ENCODE results near the gene NME4. TPM values are rescaled to one million over a fixed set of nuclear protein-coding genes. Genes with fewer than 3 reads are reported as not detected.

Gene NME4
- total and polyA plus RNA-seq, 4 donors = 65.6 to 128 (median 88.7) TPM

GRCh38 chr16:425740-426114 lies 28.7 kb downstream of the NME4 start:
- intact Hi-C loops (cut with DNase I) = no loop called here
- no peak for ATAC-seq (ENCODE audit: low FRiP score)

GRCh38 chr16:426115-426905 lies 29.3 kb downstream of the NME4 start:
- 0 to 1% methylated on average over 76 to 97 of the region's 97 CpGs for WGBS, 2 donors
- Histone ChIP-seq H3K27me3 (ENCODE audit: control insufficient read depth in 1 of 2, insufficient read depth in 2 of 2, low read length in 1 of 2) (no peaks in the 10 kb centered on the region), H3K27ac (ENCODE audit: low read depth in 1 of 2, low read length in 2 of 2) (peak overlapping the region in 1 of 2 donors; percentile 62), H3K9me3 (ENCODE audit: control insufficient read depth, low read length) (no peaks in the 10 kb centered on the region), H3K4me1 (ENCODE audit: control insufficient read depth in 1 of 2, insufficient read depth in 2 of 2, low read length in 2 of 2) (no peaks in the 10 kb centered on the region), H3K36me3 (ENCODE audit: control insufficient read depth in 1 of 2, insufficient read depth in 2 of 2, low read length in 1 of 2) (peaks cover 0 to 2% of the 10 kb centered on the region in 2 donors), H3K4me3 (ENCODE audit: low read length in 2 of 2) (peak overlapping the region; percentile 93 to 96)
- DNase-seq = peak in 1 of 2 donors; percentile 80
- intact Hi-C loops (cut with DNase I) = no loop called here
- ATAC-seq (ENCODE audit: low FRiP score) = no peak

More at GRCh38 chr16:425740-426114, 28.7 kb downstream of the NME4 start:
- Histone ChIP-seq H3K4me1 (ENCODE audit: control insufficient read depth in 1 of 2, insufficient read depth in 2 of 2, low read length in 2 of 2) (no peaks in the 10 kb centered on the region), H3K4me3 (ENCODE audit: low read length in 2 of 2) (peak overlapping the region; percentile 93 to 96), H3K27ac (ENCODE audit: low read depth in 1 of 2, low read length in 2 of 2) (peak overlapping the region in 1 of 2 donors; percentile 62), H3K9me3 (ENCODE audit: control insufficient read depth, low read length) (no peaks in the 10 kb centered on the region), H3K36me3 (ENCODE audit: control insufficient read depth in 1 of 2, insufficient read depth in 2 of 2, low read length in 1 of 2) (peaks cover 0 to 2% of the 10 kb centered on the region in 2 donors), H3K27me3 (ENCODE audit: control insufficient read depth in 1 of 2, insufficient read depth in 2 of 2, low read length in 1 of 2) (no peaks in the 10 kb centered on the region)
- 0 to 2% methylated on average over 23 to 63 of the region's 63 CpGs for WGBS, 2 donors
- DNase-seq = no peak

GRCh38 chr16:426906-427249 lies 29.9 kb downstream of the NME4 start:
- DNase-seq = no peak
- Histone ChIP-seq H3K27me3 (ENCODE audit: control insufficient read depth in 1 of 2, insufficient read depth in 2 of 2, low read length in 1 of 2) (no peaks in the 10 kb centered on the region), H3K4me1 (ENCODE audit: control insufficient read depth in 1 of 2, insufficient read depth in 2 of 2, low read length in 2 of 2) (no peaks in the 10 kb centered on the region), H3K9me3 (ENCODE audit: control insufficient read depth, low read length) (no peaks in the 10 kb centered on the region), H3K4me3 (ENCODE audit: low read length in 2 of 2) (peak overlapping the region; percentile 93 to 96), H3K27ac (ENCODE audit: low read depth in 1 of 2, low read length in 2 of 2) (no peak overlapping the region), H3K36me3 (ENCODE audit: control insufficient read depth in 1 of 2, insufficient read depth in 2 of 2, low read length in 1 of 2) (peaks cover 0 to 2% of the 10 kb centered on the region in 2 donors)
- no peak for ATAC-seq (ENCODE audit: low FRiP score)
- 3 to 4% methylated on average over 12 to 13 of the region's 13 CpGs for WGBS, 2 donors
- intact Hi-C loops (cut with DNase I) = no loop called here

GRCh38 chr16:427250-427649 lies 30.3 kb downstream of the NME4 start:
- ATAC-seq (ENCODE audit: low FRiP score) (no peak), DNase-seq (no peak)
- Histone ChIP-seq H3K36me3 (ENCODE audit: control insufficient read depth in 1 of 2, insufficient read depth in 2 of 2, low read length in 1 of 2) (peaks cover 0 to 2% of the 10 kb centered on the region in 2 donors), H3K9me3 (ENCODE audit: control insufficient read depth, low read length) (no peaks in the 10 kb centered on the region), H3K4me1 (ENCODE audit: control insufficient read depth in 1 of 2, insufficient read depth in 2 of 2, low read length in 2 of 2) (no peaks in the 10 kb centered on the region), H3K27me3 (ENCODE audit: control insufficient read depth in 1 of 2, insufficient read depth in 2 of 2, low read length in 1 of 2) (no peaks in the 10 kb centered on the region), H3K27ac (ENCODE audit: low read depth in 1 of 2, low read length in 2 of 2) (no peak overlapping the region), H3K4me3 (ENCODE audit: low read length in 2 of 2) (peak overlapping the region; percentile 93 to 96)
- 21 to 23% methylated on average over 10 of the region's 10 CpGs for WGBS, 2 donors
- intact Hi-C loops (cut with DNase I) = no loop called here

GRCh38 chr16:430904-431303 lies 33.9 kb downstream of the NME4 start:
- H3K27ac ChIP-seq (ENCODE audit: low read depth in 1 of 2, low read length in 2 of 2) = no peak overlapping the region
- H3K4me3 ChIP-seq (ENCODE audit: low read length in 2 of 2) = no peak overlapping the region
- no peaks in the 10 kb centered on the region for H3K9me3 ChIP-seq (ENCODE audit: control insufficient read depth, low read length)
- 94% methylated on average over 7 of the region's 7 CpGs for WGBS, 2 donors
- H3K4me1 ChIP-seq (ENCODE audit: control insufficient read depth in 1 of 2, insufficient read depth in 2 of 2, low read length in 2 of 2) = no peaks in the 10 kb centered on the region
- DNase-seq (no peak), ATAC-seq (ENCODE audit: low FRiP score) (no peak)
- intact Hi-C loops (cut with DNase I) = no loop called here
- peaks cover 0 to 2% of the 10 kb centered on the region in 2 donors for H3K36me3 ChIP-seq (ENCODE audit: control insufficient read depth in 1 of 2, insufficient read depth in 2 of 2, low read length in 1 of 2)
- no peaks in the 10 kb centered on the region for H3K27me3 ChIP-seq (ENCODE audit: control insufficient read depth in 1 of 2, insufficient read depth in 2 of 2, low read length in 1 of 2)

- 92% methylated on average over 6 of the region's 6 CpGs for WGBS, 2 donors
- intact Hi-C loops (cut with DNase I) = no loop called here
- no peaks in the 10 kb centered on the region for H3K27me3 ChIP-seq (ENCODE audit: control insufficient read depth in 1 of 2, insufficient read depth in 2 of 2, low read length in 1 of 2)
Measured at GRCh38 chr16:440627-441026, 43.6 kb downstream of the NME4 start.

GRCh38 chr16:441447-441846 lies 44.4 kb downstream of the NME4 start:
- Histone ChIP-seq H3K4me1 (ENCODE audit: control insufficient read depth in 1 of 2, insufficient read depth in 2 of 2, low read length in 2 of 2) (no peaks in the 10 kb centered on the region), H3K27me3 (ENCODE audit: control insufficient read depth in 1 of 2, insufficient read depth in 2 of 2, low read length in 1 of 2) (no peaks in the 10 kb centered on the region), H3K36me3 (ENCODE audit: control insufficient read depth in 1 of 2, insufficient read depth in 2 of 2, low read length in 1 of 2) (no peaks in the 10 kb centered on the region), H3K9me3 (ENCODE audit: control insufficient read depth, low read length) (no peaks in the 10 kb centered on the region), H3K27ac (ENCODE audit: low read depth in 1 of 2, low read length in 2 of 2) (no peak overlapping the region), H3K4me3 (ENCODE audit: low read length in 2 of 2) (no peak overlapping the region)
- 94 to 97% methylated on average over 6 of the region's 6 CpGs for WGBS, 2 donors
- ATAC-seq (ENCODE audit: low FRiP score) (no peak), DNase-seq (no peak)
- intact Hi-C loops (cut with DNase I) = no loop called here

More at GRCh38 chr16:440627-441026, 43.6 kb downstream of the NME4 start:
- H3K4me3 ChIP-seq (ENCODE audit: low read length in 2 of 2) = no peak overlapping the region
- no peak for ATAC-seq (ENCODE audit: low FRiP score)
- H3K4me1 ChIP-seq (ENCODE audit: control insufficient read depth in 1 of 2, insufficient read depth in 2 of 2, low read length in 2 of 2) = no peaks in the 10 kb centered on the region
- DNase-seq = no peak
- H3K36me3 ChIP-seq (ENCODE audit: control insufficient read depth in 1 of 2, insufficient read depth in 2 of 2, low read length in 1 of 2) = no peaks in the 10 kb centered on the region
- H3K27ac ChIP-seq (ENCODE audit: low read depth in 1 of 2, low read length in 2 of 2) = no peak overlapping the region
- H3K9me3 ChIP-seq (ENCODE audit: control insufficient read depth, low read length) = no peaks in the 10 kb centered on the region

- Histone ChIP-seq H3K27me3 (ENCODE audit: control insufficient read depth in 1 of 2, insufficient read depth in 2 of 2, low read length in 1 of 2) (no peaks in the 10 kb centered on the region), H3K4me3 (ENCODE audit: low read length in 2 of 2) (no peak overlapping the region), H3K27ac (ENCODE audit: low read depth in 1 of 2, low read length in 2 of 2) (no peak overlapping the region), H3K9me3 (ENCODE audit: control insufficient read depth, low read length) (no peaks in the 10 kb centered on the region), H3K4me1 (ENCODE audit: control insufficient read depth in 1 of 2, insufficient read depth in 2 of 2, low read length in 2 of 2) (no peaks in the 10 kb centered on the region), H3K36me3 (ENCODE audit: control insufficient read depth in 1 of 2, insufficient read depth in 2 of 2, low read length in 1 of 2) (no peaks in the 10 kb centered on the region)
- 42 to 53% methylated on average over 6 of the region's 6 CpGs for WGBS, 2 donors
- ATAC-seq (ENCODE audit: low FRiP score) = no peak
- intact Hi-C loops (cut with DNase I) = no loop called here
- DNase-seq = no peak
Measured at GRCh38 chr16:442976-443375, 46.0 kb downstream of the NME4 start.

- no peak for DNase-seq
- Histone ChIP-seq H3K4me1 (ENCODE audit: control insufficient read depth in 1 of 2, insufficient read depth in 2 of 2, low read length in 2 of 2) (no peaks in the 10 kb centered on the region), H3K4me3 (ENCODE audit: low read length in 2 of 2) (no peak overlapping the region), H3K9me3 (ENCODE audit: control insufficient read depth, low read length) (no peaks in the 10 kb centered on the region), H3K27me3 (ENCODE audit: control insufficient read depth in 1 of 2, insufficient read depth in 2 of 2, low read length in 1 of 2) (no peaks in the 10 kb centered on the region), H3K36me3 (ENCODE audit: control insufficient read depth in 1 of 2, insufficient read depth in 2 of 2, low read length in 1 of 2) (no peaks in the 10 kb centered on the region), H3K27ac (ENCODE audit: low read depth in 1 of 2, low read length in 2 of 2) (no peak overlapping the region)
- intact Hi-C loops (cut with DNase I) = no loop called here
- no peak for ATAC-seq (ENCODE audit: low FRiP score)
- 91 to 93% methylated on average over 10 of the region's 10 CpGs for WGBS, 2 donors
Measured at GRCh38 chr16:444027-444426, 47.0 kb downstream of the NME4 start.

Data from aorta (tissue), 5 donors.